HG02759 (cell line): ENCODE results near the gene NR2F2.

ENCODE experiments used
- ATAC-seq: cut with Tn5 transposase; IDR thresholded peaks from one replicate; pipeline ENCODE4 v1.9.1; 2021; ENCODE audit warnings: mild to moderate bottlenecking, moderate library complexity; ENCODE audit not compliant: unreplicated experiment

Gene NR2F2

DNA sequence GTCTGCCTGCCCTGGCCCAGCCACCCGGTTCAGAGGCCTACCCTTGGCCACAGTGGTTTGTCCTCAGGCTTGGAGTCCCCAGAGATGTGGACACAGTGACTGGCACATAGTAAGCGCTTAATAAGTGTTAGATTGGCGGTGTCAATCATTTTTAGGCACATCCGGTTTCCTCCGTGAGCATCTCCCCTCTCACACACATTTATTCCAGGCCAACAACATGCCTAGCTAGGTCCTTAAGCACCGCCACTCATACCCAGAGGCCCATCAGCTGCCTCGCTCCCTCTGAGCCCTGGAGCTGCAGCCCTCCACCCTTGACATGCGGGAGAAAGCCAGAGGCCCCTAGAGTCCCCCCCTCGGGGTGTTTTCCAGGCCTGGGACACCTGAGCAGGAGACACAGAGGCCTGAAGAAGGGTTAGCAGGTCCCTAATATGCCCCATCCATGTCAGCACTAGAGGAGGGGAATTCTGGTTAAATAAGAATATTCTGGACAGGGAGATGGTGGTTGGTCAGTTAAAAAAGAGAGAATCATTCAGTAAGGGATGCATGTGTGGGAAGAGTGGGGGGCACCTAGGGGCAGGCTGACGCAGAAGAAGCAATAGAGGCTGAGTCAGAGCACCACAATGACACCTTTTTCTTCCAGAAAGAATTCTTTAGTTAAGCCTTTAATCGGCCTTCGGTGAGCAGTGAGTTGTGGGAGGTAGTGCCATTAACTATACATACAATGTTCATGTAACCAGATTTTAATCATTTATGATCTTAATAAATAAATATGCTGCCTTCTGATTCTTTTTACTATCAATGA is 22.3 kb downstream of the NR2F2 start:
- no peak for ATAC-seq

DNA sequence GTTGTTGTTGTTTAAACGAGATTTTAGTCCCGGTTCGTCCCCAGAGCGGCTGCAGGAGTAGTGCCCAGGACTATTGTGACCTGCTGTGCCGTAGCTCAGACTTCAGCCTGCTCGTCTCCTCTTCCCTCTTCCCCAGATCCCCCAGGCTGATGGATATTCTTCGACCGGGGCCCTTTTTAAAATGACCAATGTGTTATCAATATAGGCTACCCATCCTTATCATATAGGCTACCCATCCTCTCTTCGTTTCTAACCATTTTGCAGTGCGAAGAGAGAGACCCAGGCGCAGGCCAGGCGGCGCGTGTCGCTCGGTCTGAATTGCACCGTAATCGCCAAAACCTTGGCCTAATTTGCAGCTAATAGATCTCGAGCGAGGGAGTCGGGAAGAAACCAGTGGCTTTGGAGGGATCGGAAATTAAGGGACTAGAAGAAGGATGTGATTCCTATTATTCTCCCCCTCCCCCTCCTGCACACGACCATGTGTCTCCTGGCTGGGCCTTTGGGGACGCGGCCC is 23.0 kb downstream of the NR2F2 start:
- ATAC-seq, result no peak

DNA sequence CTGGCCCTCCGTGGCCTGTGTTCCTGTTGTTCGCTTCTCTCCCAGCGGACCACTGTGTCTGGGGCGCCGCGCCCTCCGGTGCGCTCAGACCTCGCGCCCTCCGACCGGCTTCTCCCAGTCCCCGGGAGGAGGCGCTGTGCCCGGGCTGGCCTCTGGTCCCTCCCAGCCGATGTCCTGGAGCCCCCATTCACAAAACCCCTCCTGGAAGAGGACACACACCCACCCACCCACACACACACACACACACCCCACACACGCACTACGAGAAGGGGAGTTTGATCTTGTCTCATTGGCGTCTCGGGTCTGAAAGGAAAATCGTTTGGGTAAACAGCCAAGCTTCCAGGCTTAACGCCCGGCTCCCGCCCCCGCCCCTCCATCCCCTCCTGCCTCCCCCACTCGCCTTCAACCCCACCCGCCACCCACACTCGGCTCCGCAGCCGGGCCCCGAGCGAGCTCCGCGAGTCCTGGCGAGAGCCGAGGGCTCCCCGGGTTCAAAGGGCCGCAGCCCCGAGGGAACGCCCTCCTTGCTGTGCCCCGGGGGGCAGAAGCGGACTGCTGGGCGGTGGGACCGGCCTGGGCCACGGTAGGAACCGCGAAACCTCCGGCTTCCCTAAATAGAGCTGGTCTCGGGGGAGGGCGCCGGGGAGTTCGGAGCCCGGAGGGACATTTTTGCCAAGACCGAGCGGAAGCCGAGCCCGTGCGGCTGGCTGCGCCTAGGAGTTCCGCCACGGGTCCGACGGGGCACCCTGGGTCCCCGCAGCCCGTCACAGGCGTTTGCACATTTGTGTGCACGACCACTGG is 23.6 kb downstream of the NR2F2 start:
- no peak for ATAC-seq

DNA sequence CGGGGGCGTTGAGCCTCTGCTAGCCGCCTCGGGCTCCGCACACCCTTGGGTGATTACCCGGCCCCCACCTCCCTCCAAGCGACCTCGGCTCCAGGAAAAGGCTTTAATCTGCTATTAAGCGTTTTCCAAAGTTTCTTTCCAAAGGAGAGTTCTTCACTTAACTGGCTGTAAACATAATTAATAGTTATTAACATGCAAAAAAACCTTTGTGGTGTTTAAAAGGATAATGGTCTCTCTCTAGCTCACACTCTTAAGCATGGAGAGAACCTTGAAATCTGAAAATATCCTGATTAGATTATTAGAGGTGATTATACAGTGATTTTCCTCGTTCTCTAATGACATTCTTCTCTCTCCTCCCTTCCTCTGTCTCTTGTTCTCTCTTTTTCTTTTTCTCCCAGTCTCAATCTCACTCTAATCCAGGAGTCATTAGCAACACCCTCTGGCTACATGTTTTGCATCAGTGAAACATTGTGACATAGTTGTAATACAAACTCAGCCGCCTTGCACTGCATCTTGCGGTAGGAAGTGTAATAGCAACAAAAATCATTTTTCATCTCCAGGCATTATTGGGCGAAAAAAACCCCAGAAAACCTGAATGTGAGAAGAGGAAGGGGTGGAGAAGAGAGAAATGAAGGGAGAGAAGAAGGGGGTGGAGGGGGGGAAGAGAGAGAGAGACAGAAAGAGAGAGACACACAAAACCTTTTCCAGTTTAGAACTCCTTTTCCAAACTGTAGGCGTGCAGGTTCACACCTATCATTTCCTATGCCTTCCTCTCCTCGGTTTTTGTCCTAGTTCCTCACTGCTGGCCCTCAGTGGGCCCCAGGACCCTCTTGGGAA is 24.4 kb downstream of the NR2F2 start:
- ATAC-seq, result no peak

DNA sequence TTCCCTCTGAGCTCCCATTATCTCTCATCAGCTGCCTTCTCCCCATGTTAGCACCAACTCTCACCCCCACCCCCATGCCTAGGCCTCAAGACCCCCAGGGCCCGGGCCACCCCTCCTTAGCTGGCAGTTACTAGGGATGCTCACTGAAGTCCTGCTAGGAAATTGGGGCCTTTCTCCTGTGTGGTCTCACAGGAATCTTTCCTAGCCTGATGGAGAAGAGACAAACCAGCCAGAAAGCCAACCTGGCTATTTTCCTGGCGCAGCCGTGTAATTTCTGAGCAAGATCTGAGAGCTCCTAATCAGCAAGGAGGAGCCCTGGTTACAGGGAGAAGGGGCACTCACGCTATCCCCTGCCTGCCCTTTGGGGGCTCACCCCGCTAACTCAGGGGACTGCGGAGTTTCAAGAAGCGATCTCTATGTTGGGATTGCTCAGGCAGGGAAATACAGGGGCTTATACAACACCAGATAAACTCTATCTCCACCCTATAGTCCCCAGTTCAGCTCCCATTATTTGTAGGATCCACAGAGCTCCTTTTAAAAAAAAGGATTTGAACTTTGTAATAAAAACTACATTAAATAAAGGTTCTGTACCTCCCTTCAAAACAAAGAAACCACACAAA is 25.2 kb downstream of the NR2F2 start:
- no peak for ATAC-seq

DNA sequence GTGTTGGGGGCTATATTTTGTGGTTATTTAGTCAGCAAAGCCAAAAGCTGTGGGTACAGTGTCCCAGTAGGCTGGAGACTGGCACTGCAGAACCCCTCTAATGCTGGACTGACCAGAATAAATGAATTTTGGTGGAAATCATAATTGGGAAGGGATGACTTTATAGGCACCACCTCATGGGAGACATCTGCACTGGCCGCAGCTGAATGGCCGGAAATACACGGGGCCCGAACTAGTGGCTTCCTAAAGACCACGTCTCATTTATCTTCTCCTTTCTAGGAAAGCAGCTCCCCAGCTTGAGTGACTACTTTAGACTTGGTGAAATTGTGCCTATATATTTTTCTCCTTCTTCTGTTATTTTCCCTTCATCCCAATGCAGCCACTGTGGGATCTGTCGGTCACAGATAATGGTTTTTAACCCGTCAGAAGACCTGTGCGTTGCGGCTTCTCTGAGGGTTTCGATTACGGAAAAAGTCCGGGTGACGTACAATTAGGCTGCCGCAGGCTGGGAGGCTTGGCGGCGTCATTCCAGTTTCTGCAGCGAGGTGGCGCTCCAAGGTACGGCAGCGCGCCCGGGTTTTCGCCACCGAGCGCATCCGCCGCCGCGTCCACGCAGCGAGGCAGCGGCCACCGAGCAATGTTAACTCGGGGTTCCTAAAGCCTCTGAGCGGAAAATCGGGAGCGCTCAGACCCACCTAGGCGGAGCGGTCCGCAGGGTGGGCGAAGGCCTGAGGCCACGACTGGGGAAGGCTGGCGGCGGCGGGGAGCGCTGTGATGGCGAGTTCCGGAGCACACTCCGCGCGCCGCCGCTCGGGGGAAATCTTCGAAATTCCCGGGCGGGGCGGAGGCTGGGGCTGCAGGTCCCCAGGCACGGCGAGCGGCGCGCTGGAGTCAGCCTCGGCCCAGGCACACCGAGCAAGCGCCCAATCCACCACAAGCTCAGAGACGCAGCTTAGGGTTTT is 26.3 kb downstream of the NR2F2 start:
- peak; percentile 63 for ATAC-seq

DNA sequence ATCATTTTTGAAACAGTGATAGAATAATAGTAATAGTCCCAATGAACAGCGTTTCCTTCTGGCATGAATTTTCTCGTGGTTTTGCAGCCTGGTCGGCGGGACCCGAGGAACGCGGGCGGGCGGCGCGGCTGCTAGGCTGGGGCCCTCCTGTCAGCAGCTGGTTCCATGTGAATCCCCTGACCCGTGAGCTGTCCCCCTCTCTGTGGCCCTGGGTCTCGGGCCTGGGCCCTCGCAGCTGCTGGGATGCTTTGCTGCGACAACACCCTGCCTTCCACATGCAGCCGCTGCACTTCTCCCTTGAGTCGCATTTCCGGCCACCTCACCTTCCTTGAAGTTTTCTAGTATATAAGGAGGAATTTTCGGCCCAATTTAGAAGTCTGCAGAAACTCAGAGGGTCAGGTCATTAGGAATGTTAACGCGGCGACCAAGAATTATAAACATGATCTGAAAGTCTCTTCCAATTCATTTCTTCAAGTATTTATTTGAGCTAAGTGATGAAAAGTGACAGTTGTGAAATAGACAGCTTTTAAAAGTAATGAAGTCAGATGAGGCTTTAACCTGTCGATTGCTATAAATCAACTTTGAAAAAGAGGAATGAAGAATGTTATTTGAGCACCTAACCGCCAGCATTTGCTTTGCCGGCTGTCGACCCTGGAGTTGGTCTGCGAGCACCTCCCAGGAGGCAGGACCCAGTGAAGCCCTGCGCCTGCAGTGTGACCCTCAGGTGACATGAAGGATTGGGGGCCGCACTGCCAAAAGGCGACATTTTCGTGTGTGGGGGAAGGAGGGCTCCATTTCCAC is 27.7 kb downstream of the NR2F2 start:
- no peak for ATAC-seq

DNA sequence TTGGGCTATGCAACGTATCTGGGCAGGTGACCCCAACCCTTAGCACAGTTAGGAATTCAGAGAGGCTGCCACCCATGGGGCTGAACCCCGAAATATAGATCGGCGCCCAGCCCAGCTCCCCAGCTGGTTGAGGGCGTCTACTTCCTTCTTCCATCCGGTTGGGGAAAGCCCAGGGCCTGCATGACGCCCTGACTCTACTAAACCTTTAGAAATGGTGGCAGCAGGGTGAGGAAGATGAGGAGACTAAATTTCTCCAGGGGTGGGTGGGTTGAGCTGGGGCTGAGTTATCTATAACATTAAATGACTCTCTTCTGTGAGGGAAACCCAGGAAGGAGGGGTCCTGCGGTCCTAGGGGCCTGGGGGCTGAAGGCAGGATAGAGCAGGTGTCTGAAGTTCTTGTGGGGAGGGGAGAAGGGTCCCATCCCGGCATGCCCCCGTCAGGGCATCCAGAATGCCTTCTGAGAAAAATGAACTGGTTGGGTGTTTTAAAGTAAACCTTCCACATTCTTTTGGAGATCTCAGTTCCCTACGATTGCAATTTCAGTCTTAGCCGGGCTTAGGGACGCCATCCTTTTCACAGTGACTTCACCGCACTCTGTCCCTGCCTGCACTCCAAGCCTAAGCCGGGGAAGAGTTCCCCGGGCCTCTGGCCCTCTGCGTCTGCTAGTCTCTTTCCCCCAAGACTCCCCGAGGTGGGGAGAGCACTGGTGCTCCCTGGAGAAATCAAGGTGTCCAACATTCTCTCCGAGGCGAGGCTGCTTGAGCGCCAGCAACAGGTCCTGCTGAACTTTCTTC is 28.5 kb downstream of the NR2F2 start:
- no peak for ATAC-seq

DNA sequence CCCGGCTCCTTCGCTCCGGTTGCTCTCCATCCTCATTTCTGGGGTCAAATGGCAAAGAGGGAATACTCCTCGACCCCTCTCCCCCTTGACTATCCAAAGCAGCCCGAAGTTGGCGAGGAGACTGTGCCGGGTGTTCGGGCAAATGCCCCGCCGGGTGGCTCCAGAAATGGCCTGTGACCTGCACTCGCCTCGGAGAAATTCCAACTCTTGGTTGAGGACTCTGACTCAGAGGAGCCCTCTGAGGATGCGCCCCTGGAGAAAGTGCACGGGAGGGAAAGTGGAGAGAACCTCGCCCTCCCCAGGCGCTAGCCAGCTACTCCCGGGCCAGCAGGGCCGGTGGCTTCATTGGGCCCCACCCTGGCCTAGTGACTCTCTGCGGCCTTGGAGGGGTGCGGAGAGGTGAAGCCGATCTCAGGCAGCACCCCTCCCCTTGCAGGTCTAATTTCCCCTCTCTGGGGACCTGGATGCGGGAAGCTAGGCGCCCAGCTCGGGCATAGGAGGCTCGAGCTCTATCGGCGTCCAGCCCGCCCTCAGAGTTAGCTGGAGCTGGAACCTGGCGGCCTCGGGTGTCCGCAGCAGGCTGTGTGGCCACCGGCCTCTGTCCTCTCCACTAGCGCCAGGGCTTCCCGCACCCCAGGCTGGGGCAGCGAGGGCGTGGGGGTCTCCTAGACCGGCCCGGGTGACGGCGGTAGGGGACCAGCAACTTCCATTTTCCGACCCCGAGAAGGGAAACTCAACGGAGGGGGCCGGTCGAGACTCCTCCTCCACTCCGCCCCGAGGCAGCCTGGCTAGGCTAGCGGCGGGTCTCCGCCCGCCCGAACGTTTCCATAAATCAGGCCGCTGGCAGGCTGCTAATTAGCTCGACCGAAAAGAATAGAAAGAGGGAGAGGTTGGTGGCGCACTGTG is 29.4 kb downstream of the NR2F2 start:
- ATAC-seq, result no peak

DNA sequence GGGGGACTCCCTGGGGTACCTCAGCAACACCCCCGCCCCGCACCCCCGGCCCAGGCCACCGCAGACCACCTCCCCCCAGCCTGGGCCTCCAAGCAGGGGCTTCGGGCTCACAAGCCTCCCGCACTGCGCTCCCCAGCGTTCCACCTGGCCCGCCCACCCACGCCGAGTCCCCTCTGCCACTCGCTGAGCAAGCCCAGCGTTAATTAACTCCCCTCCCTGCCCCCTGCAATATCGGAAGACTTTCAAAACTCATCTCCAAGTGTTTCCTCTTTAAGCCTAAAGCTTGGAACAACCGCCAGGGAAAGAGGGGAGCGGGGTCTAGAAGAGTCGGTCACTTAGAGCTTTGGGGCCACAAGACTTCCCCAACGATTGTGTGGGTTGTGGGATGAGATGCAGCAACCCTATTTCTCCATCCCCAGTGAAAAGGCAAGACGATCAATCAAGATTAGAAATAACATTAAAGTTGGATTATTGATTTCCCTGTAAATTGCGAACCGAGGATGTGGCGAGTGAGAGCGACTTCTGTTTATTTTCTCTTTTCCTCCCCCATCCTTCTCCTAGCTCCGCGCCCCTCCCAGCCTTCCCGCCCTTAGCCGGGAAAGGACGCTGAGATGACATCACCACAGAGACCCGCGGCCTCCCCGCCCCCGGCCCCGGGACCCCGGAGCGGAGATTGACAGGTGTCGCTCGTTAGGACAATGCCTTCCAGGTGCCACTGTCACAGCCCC is 30.2 kb downstream of the NR2F2 start:
- ATAC-seq, result no peak

DNA sequence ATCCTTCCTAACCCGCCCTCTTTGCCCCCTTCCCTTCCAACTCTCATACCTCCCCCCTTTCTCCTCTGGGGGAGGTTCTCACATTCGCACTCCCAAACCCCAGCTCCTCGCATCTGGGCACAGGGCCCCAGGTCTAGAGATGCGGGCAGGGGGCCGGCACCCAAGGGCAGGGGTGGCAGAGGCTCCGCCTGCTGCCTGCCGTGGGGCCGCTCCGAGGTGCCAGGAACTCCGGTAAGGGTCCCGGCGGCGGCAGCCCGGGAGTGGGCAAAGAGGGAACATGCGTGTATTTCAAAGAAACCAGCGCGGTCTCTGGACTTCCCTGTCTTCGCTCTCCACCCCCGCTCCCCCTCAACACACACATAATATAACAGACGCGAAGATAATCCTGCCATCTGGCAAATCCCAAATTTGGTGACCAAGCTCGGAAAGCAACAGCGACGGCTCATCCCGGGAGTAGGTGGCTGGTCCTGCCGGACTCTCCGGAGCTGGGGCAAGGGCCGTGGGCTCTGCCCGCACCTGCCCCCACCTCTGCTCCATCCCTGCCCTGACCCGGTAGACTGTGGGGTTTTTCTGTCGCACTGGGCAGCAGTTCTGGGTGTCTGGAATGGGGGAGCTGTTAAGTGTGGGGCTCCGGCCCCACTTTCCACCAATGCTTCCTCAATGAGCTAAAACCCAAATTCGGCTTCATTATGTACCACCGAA is 31.0 kb downstream of the NR2F2 start:
- no peak for ATAC-seq

DNA sequence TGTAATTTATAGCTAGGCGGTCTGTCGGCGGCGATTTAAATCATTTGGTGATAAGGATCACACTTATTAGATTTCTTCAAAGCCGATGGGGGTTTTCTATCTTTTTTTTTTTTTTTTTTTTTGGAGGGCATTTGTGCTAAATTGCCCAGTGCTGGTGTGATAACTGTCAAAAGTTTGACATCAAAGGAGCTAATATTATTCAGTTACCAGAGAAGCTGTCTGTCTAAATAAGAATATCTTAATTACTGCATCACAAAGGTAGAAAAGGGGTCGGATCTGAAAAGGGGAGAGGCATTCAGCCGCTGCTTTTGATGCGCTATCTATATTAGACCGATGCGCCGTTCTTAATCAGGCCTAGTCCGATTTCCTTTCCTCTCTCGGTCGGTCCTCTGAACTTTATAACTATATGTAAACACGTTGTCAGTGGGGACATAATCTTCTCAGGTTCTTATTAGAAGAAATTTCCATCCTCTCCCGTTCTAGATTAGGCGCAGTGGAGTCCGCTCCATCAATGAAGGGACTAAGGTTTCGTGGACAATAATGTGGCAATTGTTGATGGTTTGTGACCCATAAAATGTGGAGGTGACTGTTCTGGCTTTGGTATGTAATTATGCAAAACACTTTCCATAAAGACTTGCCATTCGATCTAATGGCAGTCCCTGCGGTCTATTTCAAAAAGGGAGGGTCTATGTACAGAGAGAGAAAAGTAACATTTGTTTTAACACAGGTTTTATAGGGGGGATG is 31.7 kb downstream of the NR2F2 start:
- no peak for ATAC-seq

DNA sequence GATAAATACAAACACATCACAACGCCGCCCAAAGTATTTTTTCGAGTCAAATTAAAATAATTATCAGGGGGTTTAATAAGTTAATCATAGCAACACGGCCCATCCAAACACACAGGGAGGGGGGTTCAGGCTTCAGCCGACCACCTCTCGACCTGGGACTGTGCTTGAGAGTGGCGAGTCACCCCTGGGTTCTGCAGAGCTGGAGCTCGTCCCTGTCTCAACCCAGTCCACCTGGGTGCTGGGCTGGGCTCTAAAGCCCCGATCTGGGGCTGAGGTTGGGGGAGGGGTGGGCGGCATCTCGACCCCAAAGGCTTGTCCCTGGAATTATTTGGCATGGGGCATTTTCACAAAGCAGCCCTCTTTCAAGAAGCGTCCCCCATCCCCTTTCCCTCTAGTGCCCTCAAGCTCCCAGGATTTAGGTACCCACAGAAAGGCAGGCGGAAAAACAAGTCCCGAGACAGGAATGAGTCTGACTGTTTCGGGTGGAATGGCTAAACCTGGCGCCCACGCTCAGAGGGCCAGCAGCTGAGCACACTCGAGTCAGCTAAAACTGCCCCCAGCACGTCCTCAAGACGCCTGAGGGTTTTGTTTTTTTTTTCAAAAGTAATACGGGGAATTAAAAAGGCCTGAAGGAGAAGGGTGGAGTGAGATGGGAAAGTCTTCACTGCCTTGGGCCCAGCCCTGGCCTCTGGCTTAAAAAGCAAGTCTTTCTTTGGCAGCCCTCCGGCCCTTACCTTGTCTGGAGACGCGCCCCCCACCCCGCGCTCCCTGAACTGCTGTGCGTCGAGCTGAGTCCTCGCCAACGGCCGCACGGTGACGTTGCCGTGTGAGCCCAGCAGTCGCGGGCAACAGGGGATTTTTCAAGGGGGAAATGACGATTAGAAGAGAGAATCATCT is 32.5 kb downstream of the NR2F2 start:
- ATAC-seq, result peak; percentile 42

DNA sequence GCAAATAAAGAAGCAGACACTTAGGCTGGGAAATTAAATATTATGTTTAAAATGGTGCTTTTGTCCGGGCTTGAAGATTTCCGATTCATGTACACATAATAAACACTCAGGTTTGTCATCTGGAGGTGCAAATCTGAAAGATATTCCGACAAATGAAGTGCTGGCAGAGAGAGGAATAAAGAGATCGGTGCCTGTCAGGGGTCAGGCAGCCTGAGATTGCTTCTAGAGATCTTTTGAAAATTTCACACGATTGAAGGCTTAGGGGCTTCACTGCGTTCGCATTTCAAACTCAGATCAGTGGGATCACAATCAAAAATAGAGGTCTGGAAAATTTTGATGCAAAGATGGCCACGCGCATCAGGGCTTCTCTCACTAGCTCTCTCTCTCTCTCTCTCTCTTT is 33.2 kb downstream of the NR2F2 start:
- no peak for ATAC-seq
